HEK293 (cell line): ENCODE results near the gene AMIGO1.
A peak's percentile ranks its signal among the peaks of the same experiment; 100 is the strongest.

Experiments
- BCL11B ChIP-seq: fragments of 450-650 bp; formaldehyde crosslinking; IDR thresholded peaks from 2 replicates; pipeline ENCODE4 v1.5.1; 2016; ENCODE audit warnings: low read depth, missing biosample characterization, missing genetic modification characterization
- CTCF ChIP-seq: fragments of 450-650 bp; formaldehyde crosslinking; IDR thresholded peaks from 2 replicates; pipeline ENCODE4 v1.5.1; 2016; ENCODE audit warnings: missing biosample characterization, missing genetic modification characterization
- SCRT2 ChIP-seq: fragments of 450-650 bp; formaldehyde crosslinking; IDR thresholded peaks from 2 replicates; pipeline ENCODE4 v1.5.1; 2016; ENCODE audit warnings: missing biosample characterization, missing genetic modification characterization
- ZFHX2 ChIP-seq: fragments of 450-650 bp; formaldehyde crosslinking; conservative IDR thresholded peaks from 2 replicates; pipeline ENCODE4 v1.5.1; 2016; ENCODE audit warnings: missing biosample characterization, missing genetic modification characterization
- ZNF2 ChIP-seq: fragments of 450-650 bp; formaldehyde crosslinking; IDR thresholded peaks from 2 replicates; pipeline ENCODE4 v1.5.1; 2016; ENCODE audit warnings: missing biosample characterization, missing genetic modification characterization
- ZNF311 ChIP-seq: fragments of 450-650 bp; formaldehyde crosslinking; IDR thresholded peaks from 2 replicates; pipeline ENCODE4 v1.5.1; 2017; ENCODE audit warnings: missing biosample characterization, missing genetic modification characterization, borderline replicate concordance
- ZNF324 ChIP-seq: fragments of 450-650 bp; formaldehyde crosslinking; IDR thresholded peaks from 2 replicates; pipeline ENCODE4 v1.5.1; 2016; ENCODE audit warnings: missing biosample characterization, missing genetic modification characterization
- ZNF341 ChIP-seq: fragments of 450-650 bp; formaldehyde crosslinking; IDR thresholded peaks from 2 replicates; pipeline ENCODE4; 2016; ENCODE audit warnings: low read depth, missing biosample characterization, missing genetic modification characterization
- ZNF366 ChIP-seq: fragments of 450-650 bp; formaldehyde crosslinking; conservative IDR thresholded peaks from 2 replicates; pipeline ENCODE4 v1.5.1; 2016; ENCODE audit warnings: missing biosample characterization, missing genetic modification characterization
- ZNF404 ChIP-seq: fragments of 450-650 bp; formaldehyde crosslinking; IDR thresholded peaks from 2 replicates; pipeline ENCODE4 v1.5.1; 2017; ENCODE audit warnings: missing biosample characterization, missing genetic modification characterization
- ZNF426 ChIP-seq: fragments of 450-650 bp; formaldehyde crosslinking; IDR thresholded peaks from 2 replicates; pipeline ENCODE4 v1.5.1; 2017; ENCODE audit warnings: missing biosample characterization, missing genetic modification characterization, mild to moderate bottlenecking, inconsistent platforms, moderate library complexity
- ZNF521 ChIP-seq: fragments of 450-650 bp; formaldehyde crosslinking; IDR thresholded peaks from 2 replicates; pipeline ENCODE4 v1.5.1; 2017; ENCODE audit warnings: missing biosample characterization, mild to moderate bottlenecking, missing genetic modification characterization
- ZNF530 ChIP-seq: fragments of 450-650 bp; formaldehyde crosslinking; IDR thresholded peaks from 2 replicates; pipeline ENCODE4 v1.5.1; 2016; ENCODE audit warnings: low read depth, missing biosample characterization, missing genetic modification characterization
- ZNF654 ChIP-seq: fragments of 450-650 bp; formaldehyde crosslinking; IDR thresholded peaks from 2 replicates; pipeline ENCODE4 v1.5.1; 2016; ENCODE audit warnings: low read depth, missing biosample characterization, missing genetic modification characterization
- ZNF747 ChIP-seq: fragments of 450-650 bp; formaldehyde crosslinking; IDR thresholded peaks from 2 replicates; pipeline ENCODE4 v1.5.1; 2016; ENCODE audit warnings: missing biosample characterization, missing genetic modification characterization
- ZNF837 ChIP-seq: fragments of 450-650 bp; formaldehyde crosslinking; IDR thresholded peaks from 2 replicates; pipeline ENCODE4 v1.5.1; 2016; ENCODE audit warnings: missing biosample characterization, missing genetic modification characterization
- TF ChIP-seq, protein P1 (sequence below): fragments of 450-650 bp; formaldehyde crosslinking; IDR thresholded peaks from 2 replicates; pipeline ENCODE4 v1.5.1; 2016; ENCODE audit warnings: missing biosample characterization, missing genetic modification characterization
- TF ChIP-seq, protein P2 (sequence below): fragments of 450-650 bp; formaldehyde crosslinking; conservative IDR thresholded peaks from 2 replicates; pipeline ENCODE4 v1.5.1; 2016; ENCODE audit warnings: low read depth, missing biosample characterization, missing genetic modification characterization
- TF ChIP-seq, protein P3 (sequence below): fragments of 450-650 bp; formaldehyde crosslinking; IDR thresholded peaks from 2 replicates; pipeline ENCODE4 v1.5.1; 2016; ENCODE audit warnings: missing biosample characterization, missing genetic modification characterization, borderline replicate concordance
- TF ChIP-seq, protein P4 (sequence below): fragments of 450-650 bp; IDR thresholded peaks from 2 replicates; pipeline ENCODE4 v1.5.1; 2018; ENCODE audit warnings: missing biosample characterization, mild to moderate bottlenecking, missing genetic modification characterization

Gene AMIGO1

DNA sequence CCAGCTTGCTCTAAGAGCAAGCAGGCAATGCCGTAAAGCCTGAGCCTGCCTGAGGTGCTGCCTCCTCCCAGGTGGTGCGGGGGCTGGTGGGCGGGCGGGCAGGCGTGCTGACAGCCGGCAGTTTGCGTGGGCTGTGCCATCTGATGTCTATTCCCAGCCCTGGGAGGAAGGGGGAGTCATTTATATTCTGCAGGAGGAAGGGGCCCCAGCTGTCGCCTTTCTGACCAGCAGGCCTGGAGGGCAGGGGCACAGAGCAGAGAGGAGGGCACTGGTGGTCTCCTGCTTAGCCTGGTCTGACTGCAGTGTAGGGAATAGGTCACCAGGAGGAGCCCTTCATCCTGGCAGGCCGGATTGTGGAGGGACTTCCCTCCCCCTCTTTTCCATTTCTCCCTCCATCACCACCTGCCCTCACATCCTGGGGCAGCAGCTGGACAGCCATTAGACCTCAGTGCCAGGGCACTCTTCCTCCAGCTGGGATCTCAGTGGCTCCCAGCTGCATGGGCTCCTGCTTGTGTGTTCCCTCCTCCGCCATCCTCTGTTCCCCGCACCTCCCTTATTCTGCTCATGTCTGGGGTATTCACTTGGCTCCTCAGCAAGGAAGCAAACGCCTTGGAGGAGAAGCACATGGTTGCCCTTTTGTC, 11.2 kb downstream of the AMIGO1 start (continued):
- peak; percentile 77; the same call in 1 of the 2 replicates for TF ChIP-seq CTCF (tag by site-specific recombination)
- peak; percentile 57 for TF ChIP-seq ZNF366 (tag by site-specific recombination)
- TF ChIP-seq, protein P1, sequence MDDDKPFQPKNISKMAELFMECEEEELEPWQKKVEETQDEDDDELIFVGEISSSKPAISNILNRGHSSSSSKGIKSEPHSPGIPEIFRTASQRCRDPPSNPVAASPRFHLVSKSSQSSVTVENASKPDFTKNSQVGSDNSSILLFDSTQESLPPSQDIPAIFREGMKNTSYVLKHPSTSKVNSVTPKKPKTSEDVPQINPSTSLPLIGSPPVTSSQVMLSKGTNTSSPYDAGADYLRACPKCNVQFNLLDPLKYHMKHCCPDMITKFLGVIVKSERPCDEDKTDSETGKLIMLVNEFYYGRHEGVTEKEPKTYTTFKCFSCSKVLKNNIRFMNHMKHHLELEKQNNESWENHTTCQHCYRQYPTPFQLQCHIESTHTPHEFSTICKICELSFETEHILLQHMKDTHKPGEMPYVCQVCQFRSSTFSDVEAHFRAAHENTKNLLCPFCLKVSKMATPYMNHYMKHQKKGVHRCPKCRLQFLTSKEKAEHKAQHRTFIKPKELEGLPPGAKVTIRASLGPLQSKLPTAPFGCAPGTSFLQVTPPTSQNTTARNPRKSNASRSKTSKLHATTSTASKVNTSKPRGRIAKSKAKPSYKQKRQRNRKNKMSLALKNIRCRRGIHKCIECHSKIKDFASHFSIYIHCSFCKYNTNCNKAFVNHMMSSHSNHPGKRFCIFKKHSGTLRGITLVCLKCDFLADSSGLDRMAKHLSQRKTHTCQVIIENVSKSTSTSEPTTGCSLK (tag by site-specific recombination), result no peak
- TF ChIP-seq ZNF311 (tag by site-specific recombination), result no peak
- TF ChIP-seq BCL11B (tag by site-specific recombination), result no peak
- peak; percentile 97 for TF ChIP-seq ZFHX2 (tag by site-specific recombination)
- TF ChIP-seq, protein P2, sequence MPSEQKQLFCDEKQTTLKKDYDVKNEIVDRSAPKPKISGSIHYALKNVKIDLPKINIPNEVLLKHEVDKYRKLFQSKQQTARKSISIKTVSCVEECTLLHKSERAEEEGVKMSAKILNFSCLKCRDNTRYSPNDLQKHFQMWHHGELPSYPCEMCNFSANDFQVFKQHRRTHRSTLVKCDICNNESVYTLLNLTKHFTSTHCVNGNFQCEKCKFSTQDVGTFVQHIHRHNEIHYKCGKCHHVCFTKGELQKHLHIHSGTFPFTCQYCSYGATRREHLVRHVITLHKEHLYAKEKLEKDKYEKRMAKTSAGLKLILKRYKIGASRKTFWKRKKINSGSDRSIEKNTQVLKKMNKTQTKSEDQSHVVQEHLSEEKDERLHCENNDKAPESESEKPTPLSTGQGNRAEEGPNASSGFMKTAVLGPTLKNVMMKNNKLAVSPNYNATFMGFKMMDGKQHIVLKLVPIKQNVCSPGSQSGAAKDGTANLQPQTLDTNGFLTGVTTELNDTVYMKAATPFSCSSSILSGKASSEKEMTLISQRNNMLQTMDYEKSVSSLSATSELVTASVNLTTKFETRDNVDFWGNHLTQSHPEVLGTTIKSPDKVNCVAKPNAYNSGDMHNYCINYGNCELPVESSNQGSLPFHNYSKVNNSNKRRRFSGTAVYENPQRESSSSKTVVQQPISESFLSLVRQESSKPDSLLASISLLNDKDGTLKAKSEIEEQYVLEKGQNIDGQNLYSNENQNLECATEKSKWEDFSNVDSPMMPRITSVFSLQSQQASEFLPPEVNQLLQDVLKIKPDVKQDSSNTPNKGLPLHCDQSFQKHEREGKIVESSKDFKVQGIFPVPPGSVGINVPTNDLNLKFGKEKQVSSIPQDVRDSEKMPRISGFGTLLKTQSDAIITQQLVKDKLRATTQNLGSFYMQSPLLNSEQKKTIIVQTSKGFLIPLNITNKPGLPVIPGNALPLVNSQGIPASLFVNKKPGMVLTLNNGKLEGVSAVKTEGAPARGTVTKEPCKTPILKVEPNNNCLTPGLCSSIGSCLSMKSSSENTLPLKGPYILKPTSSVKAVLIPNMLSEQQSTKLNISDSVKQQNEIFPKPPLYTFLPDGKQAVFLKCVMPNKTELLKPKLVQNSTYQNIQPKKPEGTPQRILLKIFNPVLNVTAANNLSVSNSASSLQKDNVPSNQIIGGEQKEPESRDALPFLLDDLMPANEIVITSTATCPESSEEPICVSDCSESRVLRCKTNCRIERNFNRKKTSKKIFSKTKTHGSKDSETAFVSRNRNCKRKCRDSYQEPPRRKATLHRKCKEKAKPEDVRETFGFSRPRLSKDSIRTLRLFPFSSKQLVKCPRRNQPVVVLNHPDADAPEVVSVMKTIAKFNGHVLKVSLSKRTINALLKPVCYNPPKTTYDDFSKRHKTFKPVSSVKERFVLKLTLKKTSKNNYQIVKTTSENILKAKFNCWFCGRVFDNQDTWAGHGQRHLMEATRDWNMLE (tag by site-specific recombination), result no peak
- TF ChIP-seq SCRT2 (tag by site-specific recombination), result no peak
- TF ChIP-seq ZNF426 (tag by site-specific recombination), result no peak
- TF ChIP-seq ZNF521, result no peak
- TF ChIP-seq, protein P3, sequence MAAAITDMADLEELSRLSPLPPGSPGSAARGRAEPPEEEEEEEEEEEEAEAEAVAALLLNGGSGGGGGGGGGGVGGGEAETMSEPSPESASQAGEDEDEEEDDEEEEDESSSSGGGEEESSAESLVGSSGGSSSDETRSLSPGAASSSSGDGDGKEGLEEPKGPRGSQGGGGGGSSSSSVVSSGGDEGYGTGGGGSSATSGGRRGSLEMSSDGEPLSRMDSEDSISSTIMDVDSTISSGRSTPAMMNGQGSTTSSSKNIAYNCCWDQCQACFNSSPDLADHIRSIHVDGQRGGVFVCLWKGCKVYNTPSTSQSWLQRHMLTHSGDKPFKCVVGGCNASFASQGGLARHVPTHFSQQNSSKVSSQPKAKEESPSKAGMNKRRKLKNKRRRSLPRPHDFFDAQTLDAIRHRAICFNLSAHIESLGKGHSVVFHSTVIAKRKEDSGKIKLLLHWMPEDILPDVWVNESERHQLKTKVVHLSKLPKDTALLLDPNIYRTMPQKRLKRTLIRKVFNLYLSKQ (tag by site-specific recombination), result no peak
- no peak for TF ChIP-seq ZNF324 (tag by site-specific recombination)
- TF ChIP-seq ZNF654, result peak; percentile 24
- no peak for TF ChIP-seq ZNF747
- TF ChIP-seq ZNF837 (tag by site-specific recombination), result no peak
- 0 out of 2 replicates have a peak, but pooled peaks have one; percentile 18 for TF ChIP-seq ZNF2
- TF ChIP-seq ZNF404 (tag by site-specific recombination), result no peak
- TF ChIP-seq ZNF341, result 0 out of 2 replicates have a peak, but pooled peaks have one; percentile 20
- TF ChIP-seq, protein P4, sequence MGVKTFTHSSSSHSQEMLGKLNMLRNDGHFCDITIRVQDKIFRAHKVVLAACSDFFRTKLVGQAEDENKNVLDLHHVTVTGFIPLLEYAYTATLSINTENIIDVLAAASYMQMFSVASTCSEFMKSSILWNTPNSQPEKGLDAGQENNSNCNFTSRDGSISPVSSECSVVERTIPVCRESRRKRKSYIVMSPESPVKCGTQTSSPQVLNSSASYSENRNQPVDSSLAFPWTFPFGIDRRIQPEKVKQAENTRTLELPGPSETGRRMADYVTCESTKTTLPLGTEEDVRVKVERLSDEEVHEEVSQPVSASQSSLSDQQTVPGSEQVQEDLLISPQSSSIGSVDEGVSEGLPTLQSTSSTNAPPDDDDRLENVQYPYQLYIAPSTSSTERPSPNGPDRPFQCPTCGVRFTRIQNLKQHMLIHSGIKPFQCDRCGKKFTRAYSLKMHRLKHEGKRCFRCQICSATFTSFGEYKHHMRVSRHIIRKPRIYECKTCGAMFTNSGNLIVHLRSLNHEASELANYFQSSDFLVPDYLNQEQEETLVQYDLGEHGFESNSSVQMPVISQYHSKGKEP, result no peak
- no peak for TF ChIP-seq ZNF530 (tag by site-specific recombination)
